ENCODE results near the gene HOXB13. TPM values are rescaled to one million over a fixed set of nuclear protein-coding genes. Genes with fewer than 3 reads are reported as not detected.

Gene HOXB13
- total RNA-seq, 6 experiments from 2014 or later: not detected

DNA sequence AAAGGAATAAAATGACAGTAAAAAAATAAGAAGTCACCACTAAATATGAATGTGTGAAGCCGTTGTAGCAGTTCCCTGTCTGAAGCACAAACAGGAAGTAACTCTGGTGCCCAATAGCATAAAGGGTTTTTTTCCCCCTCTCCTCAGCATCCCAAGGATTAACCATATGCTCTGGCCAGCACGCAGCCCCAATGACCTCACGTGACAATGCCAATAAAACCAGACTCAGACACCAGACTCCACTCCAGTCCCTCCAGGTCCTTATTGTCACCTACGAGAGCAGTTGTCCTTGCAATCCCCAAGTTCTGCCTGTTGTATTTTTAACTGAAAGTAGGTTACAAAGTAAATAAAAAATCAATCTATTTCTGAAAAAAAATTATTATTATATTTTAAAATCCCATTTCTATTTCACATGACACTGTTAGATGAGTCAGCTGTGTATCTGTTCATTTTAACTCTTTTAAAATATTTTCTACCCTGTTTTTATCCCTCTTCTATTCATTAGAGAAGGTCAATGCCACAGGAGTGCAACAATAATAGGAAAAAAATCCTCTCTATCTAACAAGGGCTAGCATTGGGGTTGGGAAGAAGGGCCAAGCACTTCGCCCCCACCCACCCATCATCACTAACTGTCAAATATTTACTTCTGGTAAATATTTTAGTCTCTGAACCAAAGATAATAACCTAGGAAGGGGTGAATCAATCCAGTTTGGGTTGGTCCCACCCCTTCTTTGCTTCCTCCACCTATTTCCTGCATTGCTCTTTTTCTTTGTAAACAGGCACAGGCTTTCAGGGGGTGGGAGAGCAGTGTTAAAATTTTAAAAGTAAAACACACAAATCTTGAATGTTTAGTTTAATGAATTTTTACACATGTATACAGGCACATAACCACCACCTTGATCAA, 12.8 kb downstream of the HOXB13 start:
- Mint-ChIP-seq H3K9me3 (no peaks in the 10 kb centered on the region), H3K4me1 (ENCODE audit: low read depth) (no peaks in the 10 kb centered on the region), H3K36me3 (ENCODE audit: low read depth) (no peaks in the 10 kb centered on the region), H3K4me3 (no peak overlapping the region), H3K27me3 (ENCODE audit: insufficient read depth) (peaks cover 50% of the 10 kb centered on the region), H3K27ac (no peak overlapping the region)
- TF ChIP-seq CTCF (IDR thresholded peaks at IDR 0.05): no peak
- DNase-seq: no peak

- H3K9me3 Mint-ChIP-seq: no peaks in the 10 kb centered on the region
- H3K36me3 Mint-ChIP-seq (ENCODE audit: low read depth): no peaks in the 10 kb centered on the region
- no peaks in the 10 kb centered on the region for H3K4me1 Mint-ChIP-seq (ENCODE audit: low read depth)
- no peak overlapping the region for H3K4me3 Mint-ChIP-seq
- H3K27ac Mint-ChIP-seq: no peak overlapping the region
- peaks cover 49% of the 10 kb centered on the region for H3K27me3 Mint-ChIP-seq (ENCODE audit: insufficient read depth)
- no peak for DNase-seq
- no peak for TF ChIP-seq CTCF (IDR thresholded peaks at IDR 0.05)
Measured at GRCh38 chr17:48711128-48711527, 17.4 kb downstream of the HOXB13 start.

- no peak for TF ChIP-seq CTCF (IDR thresholded peaks at IDR 0.05)
- Mint-ChIP-seq H3K27me3 (ENCODE audit: insufficient read depth) (peaks cover 62% of the 10 kb centered on the region), H3K4me3 (no peak overlapping the region), H3K27ac (no peak overlapping the region), H3K9me3 (no peaks in the 10 kb centered on the region), H3K36me3 (ENCODE audit: low read depth) (no peaks in the 10 kb centered on the region), H3K4me1 (ENCODE audit: low read depth) (no peaks in the 10 kb centered on the region)
- no peak for DNase-seq
Measured at GRCh38 chr17:48704361-48705248, 23.9 kb downstream of the HOXB13 start.

GRCh38 chr17:48701864-48702532, 26.6 kb downstream of the HOXB13 start:
- Mint-ChIP-seq H3K4me3 (no peak overlapping the region), H3K9me3 (no peaks in the 10 kb centered on the region), H3K36me3 (ENCODE audit: low read depth) (no peaks in the 10 kb centered on the region), H3K27me3 (ENCODE audit: insufficient read depth) (peaks cover 46% of the 10 kb centered on the region), H3K27ac (no peak overlapping the region), H3K4me1 (ENCODE audit: low read depth) (no peaks in the 10 kb centered on the region)
- DNase-seq: no peak
- no peak for TF ChIP-seq CTCF (IDR thresholded peaks at IDR 0.05)

DNA sequence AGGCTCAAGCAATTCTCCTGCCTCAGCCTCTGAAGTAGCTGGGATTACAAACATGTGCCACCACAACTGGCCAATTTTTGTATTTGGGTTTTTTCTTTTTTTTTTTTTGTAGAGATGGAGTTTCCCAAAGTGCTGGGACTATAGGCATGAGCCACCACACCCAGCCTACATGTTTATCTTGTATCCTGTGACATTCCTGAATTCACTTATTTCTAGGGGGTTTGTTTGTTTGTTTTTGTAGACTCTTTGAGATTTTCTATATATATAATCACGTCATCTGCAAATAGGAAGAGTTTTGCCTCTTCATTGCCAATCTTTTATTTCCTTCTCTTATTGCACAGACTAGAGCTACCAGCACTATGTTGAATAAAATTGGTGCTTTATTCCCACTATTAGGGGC, 35.4 kb downstream of the HOXB13 start:
- H3K27ac Mint-ChIP-seq: no peak overlapping the region
- no peaks in the 10 kb centered on the region for H3K36me3 Mint-ChIP-seq (ENCODE audit: low read depth)
- H3K4me3 Mint-ChIP-seq: no peak overlapping the region
- peaks cover 36% of the 10 kb centered on the region for H3K27me3 Mint-ChIP-seq (ENCODE audit: insufficient read depth)
- H3K4me1 Mint-ChIP-seq (ENCODE audit: low read depth): no peaks in the 10 kb centered on the region
- no peak for TF ChIP-seq CTCF (IDR thresholded peaks at IDR 0.05)
- peaks cover 5% of the 10 kb centered on the region for H3K9me3 Mint-ChIP-seq
- DNase-seq: no peak
